Activated naive CD8-positive, alpha-beta T cell treated with anti-CD3 and anti-CD28 coated beads, Interleukin-2, amount 50 U/mL, for 16 hours (primary cell): ENCODE results near the gene GNAZ.

ENCODE experiments used
- DNase-seq: peaks from one replicate; pipeline ENCODE4 v3.0.0-alpha.2; 2020; ENCODE audit warnings: low read depth, low spot score

GNAZ gene

DNA sequence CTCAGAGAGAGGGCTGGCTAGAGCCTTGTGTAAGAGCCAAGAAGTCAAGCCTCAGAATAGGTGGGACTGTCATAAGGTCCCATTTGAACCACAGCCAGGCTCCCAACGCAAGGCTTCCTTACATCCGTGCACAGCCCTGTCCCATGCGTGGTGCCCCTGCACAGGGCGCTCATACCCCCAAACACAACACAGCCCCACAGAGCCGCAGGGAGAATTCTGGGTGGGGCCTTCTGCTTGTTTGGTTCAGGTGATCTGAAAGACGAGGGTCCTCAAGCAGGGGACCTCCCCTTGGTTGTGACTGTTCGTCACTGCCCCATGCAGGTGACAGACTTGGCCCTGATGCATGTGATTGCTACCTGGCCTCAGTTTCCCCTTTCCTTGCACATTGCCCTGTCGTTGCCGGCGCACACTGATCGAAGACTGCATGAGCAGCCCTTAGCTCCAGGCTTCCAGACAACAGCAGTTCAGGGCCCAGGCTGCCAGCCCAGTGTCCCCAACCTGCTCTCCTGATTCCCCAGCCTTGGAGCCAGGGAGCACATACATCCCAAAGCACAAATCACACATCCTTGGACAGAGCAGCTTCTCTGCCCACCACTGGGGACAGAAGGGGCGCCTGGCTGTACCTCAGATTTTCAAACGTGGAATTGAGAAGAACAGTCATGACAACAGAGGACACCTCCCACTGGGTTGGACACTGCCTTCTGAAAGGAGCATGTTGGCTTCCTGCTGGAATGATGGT is 22.1 kb downstream of the GNAZ start:
- no peak for DNase-seq

DNA sequence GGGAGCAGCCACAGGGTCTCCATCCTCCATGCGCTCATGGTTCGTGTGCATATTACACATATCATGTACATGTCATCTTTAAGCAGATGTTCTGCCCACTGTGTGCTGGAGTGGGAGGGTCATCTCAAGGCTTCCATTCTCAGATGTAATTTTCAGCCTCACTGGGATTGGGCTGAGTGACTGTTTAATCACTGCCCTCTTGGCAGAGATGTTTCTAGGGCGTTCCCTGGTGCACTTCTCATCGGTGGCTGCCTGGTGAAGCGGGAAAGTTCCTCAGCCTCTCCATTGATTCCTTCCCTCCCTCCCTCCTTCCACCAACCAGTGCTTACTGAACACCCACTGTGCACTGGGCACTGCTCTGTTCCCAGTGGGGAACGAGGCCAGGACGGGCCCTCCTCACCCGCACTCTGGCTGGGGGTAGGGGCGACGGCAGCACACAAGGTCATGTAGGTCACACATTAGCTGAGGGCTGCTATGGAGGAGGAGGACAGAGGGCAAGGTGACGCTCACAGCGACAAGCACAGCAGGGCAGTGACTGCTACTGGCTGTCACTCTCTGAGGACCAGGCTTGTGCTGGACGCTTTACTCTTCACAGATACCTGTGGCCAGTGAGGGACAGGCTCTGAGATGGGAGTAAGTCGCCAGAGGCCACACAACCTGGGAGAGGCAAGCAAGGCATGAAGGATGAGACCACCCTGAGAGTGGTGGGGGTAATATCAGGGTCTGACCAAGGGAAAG is 22.9 kb downstream of the GNAZ start:
- no peak for DNase-seq

DNA sequence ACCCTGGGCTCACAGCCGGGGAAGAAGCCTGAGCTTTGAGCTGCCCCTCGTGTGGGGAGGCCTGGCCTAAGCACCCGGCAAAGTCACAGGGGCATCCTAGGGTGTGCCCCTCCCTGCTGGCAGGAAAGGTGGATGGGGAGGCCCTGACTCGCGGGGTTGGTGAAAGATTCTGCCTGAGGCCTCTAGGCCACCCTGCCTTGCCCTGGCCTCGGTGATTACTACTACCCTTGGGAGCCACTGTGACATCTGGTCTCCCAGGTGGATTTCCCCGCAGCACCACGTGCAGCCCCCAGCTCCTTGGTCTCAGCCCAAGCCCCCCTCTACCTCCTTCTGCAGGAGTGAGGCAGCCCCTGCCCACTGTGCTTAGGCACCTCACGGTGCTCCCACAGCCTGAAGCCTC is 23.9 kb downstream of the GNAZ start:
- DNase-seq = no peak

DNA sequence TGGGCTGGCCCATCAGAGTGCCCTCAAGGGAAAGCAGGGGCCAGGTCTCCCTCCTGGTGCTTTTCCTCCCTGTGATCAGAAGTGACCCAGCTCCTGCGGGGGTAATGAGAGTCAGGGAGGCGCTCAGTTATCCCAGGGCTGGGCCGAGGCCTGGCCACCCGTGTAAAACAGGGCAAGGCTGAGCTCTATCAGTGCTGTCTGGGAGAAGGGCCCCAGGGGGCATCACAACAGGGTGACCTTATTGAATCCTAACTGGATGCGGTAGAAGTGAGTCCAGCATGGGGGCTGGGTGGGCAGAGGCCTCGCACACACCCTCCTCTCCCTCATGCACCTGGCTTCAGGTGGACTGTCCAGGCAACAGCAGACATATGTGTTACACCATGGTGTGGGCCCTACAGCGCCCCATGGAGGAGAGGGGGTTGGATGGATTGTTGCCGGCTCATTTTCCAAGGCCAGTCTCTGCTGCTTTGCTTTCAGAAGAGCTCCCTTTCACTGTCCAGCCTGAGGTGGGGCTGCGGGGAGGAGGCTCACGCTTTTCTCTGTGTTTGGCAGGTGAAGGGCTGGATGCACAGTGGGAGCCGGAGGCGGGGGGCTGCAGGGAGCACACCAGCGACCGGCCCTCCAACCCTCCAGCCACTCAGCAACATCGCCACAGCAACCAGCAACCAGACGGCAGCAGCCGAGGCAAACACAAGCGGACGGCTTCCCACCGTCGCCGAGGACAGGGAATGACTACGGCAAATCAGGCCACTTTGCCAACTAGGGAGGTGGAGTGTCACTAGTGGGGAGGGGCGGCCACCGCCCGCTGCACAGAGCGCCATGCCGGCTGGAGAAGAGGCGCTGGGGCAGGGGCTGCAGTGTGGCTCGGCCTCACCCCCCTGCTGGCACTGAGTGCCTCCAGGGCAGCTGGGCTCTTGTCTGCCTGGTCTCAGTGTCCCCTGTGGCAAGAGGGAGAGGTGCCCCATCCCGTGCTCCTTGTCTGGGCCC is 24.7 kb downstream of the GNAZ start:
- no peak for DNase-seq

DNA sequence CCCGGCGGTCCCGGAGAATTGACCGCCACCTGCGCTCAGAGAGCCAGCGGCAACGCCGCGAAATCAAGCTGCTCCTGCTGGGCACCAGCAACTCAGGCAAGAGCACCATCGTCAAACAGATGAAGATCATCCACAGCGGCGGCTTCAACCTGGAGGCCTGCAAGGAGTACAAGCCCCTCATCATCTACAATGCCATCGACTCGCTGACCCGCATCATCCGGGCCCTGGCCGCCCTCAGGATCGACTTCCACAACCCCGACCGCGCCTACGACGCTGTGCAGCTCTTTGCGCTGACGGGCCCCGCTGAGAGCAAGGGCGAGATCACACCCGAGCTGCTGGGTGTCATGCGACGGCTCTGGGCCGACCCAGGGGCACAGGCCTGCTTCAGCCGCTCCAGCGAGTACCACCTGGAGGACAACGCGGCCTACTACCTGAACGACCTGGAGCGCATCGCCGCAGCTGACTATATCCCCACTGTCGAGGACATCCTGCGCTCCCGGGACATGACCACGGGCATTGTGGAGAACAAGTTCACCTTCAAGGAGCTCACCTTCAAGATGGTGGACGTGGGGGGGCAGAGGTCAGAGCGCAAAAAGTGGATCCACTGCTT is 25.5 kb downstream of the GNAZ start:
- no peak for DNase-seq

DNA sequence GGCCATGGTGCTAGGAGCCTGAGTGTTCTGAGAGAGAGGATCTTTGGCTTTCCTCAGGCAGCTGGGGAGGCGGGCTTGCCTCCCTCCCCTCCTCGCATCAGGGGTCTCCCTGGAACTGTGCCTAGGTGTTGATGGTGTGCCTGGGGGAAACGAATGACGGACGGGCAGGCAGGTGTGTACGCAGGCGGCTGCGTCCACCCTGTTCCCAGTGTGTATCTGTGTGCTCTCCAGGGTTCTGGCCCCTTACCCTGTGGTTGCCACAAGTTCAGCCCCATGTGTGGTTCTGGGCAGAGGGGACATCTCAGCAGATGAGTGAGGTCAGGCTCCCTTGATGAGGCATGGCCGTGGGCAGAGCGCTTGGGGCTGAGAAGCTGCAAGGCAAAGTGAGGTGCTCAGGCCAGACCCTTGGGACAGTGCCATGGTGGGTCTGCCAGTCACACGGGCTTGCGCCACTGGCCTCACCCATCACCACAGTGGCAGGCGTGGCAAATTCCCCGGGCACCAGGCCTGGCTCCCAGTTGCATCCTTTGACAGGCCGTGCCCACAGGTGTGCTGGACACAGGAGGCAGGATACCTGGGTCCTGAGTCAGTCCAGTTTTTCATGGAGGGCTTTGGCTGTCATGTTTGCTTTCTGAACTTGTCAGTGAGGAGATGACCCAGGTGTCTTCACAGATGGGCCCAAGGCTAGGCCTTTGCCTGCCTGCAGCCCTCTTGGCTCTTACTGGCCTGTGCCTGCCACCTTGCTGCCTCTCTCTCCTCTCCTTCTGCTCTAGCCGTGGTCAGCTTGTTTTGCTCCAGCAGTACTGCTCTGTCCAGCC is 27.3 kb downstream of the GNAZ start:
- no peak for DNase-seq

DNA sequence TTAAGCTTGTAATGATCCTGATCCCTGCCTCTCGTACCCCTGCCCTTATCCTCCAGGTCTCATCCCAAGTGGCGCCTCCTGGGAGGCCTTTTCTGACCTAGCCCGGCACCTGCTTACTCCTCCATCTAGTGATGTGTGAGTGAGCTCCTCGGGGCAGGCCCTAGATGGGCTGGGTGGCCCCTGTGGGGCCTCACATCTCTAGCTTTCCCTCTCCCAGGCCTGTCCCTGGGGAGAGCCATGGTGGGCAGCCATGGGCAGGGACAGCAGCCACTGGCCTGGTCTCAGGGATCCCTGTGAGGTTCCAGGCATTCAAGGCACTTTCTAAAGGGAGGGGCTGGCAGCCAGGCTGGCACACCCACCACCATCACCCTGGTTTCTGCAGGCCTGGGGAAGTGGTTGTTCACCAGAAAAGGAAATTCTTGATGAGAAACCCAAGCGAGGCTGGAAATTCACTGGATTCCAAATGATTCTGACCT is 27.9 kb downstream of the GNAZ start:
- DNase-seq = no peak

DNA sequence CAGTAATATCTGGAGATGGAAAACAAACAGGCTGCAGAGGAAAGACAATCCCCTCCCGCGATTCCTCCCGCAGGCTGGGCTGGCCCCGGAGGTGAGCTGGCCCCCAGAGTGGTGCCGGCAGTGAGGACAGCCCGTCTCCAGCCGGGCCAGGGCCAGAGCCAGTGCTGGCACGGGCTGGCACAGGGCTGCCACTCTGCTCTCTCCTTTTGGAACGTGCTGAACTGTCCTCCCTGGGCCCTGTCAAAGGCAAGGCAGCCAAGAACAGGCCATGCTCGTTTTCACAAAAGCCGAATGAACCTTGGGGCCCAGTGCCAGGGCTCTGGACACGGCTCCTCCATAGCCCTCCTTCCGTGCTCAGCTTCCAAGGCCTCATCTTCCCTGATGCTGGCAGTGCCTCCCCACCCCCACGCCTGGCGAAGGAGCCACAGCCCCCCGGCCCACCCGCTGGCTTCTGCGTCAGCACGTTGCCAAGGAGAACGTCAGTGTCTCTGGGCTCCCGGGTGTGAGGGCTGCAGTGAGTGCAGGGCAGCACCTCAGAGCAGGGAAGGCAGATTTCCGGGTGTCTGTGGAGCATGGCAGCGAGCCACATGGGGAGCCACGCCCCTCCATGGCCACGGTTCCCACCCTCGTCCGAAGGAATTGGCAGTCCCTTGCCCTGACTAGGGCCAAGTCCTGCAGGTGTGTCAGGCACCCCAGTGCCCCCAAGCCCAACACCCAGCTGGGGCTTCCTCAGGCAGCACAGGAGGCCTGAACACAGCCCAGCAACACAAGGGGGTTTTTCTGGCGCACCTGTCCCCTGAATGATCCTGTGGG is 28.6 kb downstream of the GNAZ start:
- no peak for DNase-seq

DNA sequence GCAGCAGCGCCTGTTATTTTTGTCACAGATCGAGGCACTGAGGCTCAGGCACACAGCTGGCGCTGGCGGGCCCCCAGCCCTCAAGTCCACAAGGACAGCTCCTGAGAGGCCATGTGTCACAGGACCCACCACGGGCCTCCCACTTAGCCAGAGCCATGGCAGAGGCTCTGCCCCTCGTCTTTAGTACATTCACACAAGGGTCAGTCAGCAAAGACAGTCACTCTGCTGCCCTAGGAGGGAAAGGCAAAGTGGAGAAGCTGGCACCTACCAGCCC is 29.1 kb downstream of the GNAZ start:
- no peak for DNase-seq

DNA sequence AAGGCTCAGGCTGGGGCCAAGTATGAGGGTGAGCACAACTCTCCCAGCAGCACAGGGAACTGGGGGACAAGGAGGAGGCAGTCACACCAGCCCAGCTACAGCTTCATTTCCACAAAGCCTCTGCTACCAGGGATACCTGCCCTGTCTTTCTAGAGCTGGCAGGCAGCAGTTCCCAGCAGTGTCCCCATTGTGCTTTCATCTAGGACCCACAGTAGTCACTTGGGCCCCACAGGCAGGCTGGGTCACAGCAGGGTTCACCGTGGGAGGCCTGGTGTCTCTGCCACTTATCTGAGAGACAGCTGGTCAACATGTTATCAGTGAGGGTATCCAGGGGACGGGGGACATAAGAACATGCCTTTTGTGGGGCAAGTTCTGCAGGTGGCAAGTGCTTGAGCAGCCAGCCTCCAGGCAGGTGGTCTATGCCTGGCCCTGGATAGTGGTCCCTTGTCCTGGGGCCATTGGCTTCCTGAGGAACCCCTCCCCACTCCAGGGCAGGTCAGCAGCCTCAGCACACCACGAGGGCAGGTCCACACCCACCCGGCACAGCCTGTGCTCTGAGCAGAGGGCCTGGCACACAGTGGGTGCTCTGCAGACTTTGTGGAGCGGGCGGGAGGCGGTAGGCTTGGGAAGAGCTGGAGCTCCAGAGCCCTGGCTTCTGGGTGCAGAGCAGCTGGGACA is 29.9 kb downstream of the GNAZ start:
- DNase-seq = no peak

DNA sequence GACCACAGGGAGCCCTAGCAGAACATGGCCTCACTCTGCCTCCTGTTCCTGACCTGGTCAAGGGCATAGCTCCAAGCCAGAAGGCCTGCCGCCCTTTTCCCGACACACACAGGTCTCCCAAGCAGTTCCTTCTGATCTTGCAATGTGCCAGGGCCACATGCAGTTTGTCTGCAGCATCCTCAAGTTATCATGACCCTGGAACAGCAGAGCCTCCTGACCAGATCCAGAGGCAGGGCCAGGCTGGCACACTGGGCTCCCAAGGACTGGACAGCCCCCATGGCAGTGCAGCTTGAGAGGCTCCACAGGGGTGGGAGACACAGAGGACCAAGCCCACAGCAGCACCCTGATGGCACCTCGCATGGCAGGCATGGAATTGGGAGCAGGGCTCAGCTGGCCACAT is 31.2 kb downstream of the GNAZ start:
- no peak for DNase-seq

DNA sequence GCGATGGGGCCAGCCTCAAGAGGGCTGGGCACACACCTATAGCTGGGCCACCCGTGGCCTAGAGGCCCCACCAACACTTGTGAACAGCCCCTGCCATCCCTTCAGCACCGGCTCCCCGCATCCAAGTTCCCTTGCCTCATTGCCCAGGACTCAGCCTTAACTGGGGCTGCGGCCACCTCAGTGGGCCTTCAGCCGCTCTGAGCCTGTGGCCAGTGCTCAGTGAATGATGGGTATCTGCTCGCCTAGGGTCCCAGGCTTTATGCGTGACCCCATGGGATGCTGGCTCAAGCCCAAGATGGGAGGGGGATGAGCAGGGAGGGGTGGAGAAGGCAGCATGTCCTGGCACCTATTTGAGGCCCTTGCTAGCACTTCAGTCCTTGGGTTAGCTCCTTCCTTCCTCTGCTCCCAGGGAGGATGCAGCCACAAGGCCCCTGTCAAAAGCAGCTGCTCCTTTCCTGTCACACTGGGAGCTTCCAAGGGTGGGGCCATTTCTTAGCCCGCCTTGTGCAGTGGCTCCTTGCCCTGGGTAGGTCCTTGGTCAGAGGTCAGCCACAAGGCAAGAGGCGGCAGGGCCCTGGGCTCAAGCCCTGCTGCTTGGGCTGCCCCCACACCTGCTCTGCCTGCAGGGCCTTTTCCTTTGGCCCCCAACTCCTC is 31.8 kb downstream of the GNAZ start:
- DNase-seq = no peak

DNA sequence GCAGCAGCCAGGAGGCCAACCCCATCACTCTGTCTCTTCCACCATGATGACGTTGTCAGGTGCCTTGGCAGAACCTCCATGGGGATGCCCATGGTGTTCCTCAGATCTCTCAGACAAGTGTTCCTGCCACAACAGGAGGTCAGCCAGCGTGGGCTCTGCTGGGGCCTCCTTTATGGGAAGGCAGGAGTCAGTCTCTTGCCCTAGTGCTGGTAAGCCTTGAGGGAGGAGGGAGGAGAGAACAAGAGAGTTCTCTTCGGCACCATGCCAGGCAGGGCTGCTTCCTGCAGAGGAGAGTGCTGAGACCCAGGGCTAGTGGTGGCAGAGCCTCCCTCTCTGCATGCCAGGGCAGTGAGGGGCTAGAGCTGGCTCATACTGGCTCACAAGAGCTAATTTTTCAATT is 32.5 kb downstream of the GNAZ start:
- no peak for DNase-seq

DNA sequence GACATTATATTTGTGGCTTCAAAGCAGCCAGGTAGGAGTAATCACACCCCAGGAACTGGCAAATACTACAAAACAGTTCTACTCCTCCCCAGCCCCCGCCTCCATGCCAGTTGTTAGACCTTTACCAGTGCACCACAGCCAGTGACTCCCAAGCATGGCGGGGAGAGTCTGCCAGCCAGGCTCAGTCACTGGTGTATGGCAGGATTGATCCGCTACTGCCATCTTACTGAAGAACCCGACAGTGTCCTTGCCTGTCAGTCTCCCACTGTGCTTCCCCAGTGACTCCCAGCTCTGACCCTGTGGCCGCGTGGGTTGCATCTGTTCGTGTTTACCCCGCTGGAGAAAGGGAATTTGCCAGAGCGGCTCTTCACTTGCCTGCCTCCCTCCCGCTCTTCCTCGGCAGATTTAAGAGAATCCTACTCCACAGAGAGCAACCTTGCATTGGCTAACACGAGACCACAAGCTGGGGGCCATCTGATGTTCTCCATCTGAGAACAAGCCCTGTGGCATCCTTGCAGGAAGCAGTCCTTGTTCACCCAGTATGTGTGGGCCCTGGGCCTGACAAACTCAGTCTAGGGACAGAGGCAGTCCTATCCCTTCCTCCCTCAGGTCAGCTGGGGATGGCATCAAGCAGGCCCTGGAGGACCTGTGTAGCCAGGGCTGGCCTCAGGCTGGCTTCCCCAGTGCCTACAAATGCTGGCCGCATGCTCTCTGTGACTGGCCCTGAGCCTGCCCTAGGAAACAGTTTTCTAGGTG is 33.1 kb downstream of the GNAZ start:
- DNase-seq = no peak

DNA sequence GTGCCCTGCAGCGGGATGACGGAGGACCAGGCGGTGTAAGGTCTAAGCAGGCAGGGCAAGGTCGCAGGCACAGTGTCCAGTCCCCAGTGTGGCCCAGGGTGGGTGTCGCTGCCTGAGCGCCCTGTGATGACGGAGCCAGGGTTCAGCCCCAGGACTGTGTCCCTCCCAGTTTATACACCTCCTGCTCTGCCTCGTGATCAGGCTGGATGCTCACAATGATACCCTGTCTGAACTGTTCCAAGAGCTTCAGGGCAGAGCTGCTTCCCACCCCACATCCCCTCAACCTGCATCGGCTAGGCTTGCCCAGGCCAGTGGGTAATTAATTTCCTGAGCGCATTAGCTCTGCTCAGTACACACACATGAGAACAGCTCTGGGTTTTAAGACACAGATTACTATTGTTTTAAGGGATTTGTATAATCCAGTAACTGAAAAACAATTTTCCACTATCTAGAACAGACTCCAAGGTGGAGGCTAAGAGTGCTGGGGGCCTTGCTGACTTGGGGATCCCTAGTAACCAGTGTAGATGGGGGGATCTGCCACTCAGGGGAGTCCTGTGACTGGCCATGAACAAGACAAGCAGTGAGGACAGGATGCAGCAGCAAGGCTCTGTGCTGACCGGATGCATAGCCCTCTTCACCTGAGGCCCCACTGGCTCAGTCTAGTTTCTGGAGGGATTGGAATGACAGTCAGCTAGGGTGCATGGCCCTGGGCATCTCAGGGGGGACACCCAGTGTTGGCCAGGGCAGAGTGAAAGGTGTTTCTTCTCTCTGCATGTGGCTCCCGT is 34.1 kb downstream of the GNAZ start:
- DNase-seq = no peak

DNA sequence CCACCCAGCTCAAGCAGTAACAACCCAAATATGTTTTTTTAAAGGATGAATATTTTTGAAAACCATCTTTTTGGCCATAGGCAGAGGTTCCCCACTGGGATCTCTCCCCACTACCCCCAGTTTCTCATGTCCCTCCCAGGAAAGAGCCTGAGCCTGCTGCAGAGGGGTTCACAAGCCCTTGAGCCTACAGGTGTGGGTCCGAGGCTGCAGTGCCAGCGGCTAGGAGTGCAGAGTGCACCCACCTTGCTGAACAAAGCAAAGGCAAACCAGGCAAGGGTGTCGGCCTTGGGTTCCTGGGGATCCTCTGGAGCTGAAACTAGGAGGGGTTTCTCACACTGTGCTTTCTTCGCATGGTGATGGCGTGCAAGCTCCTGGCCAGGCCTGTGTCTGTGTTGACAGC is 35.0 kb downstream of the GNAZ start:
- no peak for DNase-seq

DNA sequence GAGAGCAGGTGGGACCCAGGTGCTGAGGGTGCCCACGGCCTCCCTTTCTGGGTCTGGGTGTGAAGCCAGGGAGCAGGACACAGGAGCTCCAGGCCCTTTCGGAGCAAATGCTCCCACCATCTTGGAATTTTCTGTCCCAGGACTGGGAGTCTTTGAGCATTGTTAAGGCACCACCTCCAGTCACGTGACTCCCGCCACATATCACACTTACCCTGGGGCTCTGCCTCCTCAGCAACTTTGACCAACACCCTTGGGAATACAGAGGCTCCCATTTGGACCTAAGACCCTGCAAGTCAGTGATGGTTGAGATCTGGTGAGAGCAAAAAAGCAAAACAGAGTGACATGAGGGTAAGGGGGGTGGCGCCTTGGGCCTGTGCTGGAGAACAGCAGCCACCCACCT is 35.6 kb downstream of the GNAZ start:
- no peak for DNase-seq

DNA sequence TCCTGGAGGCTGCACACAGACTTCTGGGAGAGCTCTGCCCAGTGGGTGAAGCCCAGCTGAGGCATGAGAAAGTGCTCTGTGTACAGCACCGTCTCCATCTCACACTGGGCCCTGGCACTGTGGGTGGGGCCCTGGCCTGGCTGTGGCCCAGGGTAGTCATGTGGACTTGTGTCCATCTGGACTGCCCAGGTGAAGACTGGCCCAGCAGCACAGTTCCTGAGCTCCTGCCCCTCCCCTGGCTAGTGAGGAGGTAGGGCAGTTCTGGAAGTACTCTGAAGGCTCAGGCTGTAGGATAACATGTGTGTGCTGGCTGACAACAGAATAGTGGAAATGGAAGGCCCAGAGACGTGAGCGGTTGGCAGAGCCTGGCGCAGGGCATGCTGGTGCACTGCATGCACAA is 36.0 kb downstream of the GNAZ start:
- DNase-seq = no peak
